Epidermal melanocyte (primary cell): Measurements from ENCODE around the gene SLC26A2.
A peak's percentile ranks its signal among the peaks of the same experiment; 100 is the strongest.

Source experiments
- DNase-seq: peaks from one replicate; pipeline ENCODE4 v3.0.0; 2011; ENCODE audit warnings: low spot score; ENCODE audit not compliant: insufficient read length

The SLC26A2 gene

DNA sequence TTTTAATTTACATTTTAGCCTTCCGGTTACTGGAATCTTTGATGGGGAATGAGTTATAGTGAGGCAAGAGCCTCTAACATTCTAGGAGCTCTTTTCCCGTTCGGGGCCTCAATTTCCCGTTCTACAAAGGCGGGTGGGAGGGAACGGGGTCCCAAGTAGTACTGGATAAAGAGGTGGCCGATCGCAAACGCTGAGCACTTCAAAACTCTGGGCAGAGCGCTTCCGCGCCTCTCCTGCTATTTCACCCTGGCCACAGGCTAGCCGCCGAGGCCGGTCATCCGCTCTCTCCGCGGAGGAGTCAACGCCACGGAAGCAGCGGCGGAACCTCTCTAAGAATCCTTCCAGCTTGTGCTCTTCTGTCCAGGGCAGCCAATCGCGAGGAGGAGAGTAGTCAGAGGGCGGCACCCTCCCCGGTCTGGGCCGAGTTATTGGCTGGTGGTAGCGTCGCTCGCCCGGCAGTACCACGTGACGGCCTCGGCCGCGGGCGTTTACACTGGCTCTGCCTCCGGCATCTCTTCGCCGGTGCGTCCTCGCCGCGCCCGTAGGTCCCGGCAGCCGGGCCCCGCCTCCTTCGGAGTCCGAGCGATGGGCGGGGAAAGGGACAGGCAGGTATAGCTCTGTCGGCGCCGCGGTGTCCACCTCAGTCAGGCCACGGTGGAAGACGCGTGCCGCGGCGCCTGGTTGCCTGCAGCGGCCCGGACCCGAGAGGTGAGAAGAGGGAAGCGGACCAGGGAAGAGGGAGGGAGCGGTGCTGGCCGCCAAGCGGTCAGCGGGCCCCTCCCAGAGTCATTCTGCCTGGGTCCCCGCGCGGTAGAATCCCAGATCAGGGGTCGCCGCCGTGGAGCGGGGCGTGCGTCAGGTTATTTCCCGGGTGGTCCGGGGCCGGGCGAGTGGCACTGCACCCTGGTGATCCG lies at the start of gene SLC26A2:
TSS of gene SLC26A2 (plus strand) at position 487 of the 914 bp plus-strand sequence. CDS start 16,895 bp downstream, outside the sequence.
- DNase-seq, result peak; percentile 92

DNA sequence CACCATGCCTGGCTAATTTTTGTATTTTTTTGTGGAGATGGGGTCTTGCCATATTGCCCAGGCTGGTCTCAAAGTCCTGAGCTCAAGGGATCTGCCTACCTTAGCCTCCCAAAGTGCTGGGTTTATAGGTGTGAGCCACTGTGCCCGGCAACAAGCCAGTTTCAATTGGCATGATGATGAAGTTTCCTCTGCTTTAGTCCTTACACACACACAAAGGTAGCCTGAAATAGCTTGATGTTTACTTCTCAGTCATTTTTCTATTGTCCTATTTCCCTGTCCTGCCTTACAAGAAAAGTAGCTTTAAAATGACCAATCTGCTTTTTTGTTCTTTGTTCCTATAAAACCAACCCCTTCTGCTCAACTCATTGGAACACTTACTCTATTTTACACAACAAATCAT lies 49.5 kb upstream of the SLC26A2 start:
- DNase-seq, result no peak

GRCh38 chr5:149912226-149912871 lies 48.2 kb upstream of the SLC26A2 start:
- DNase-seq, result no peak

- DNase-seq, result no peak
Measured at GRCh38 chr5:149913436-149914419, 46.8 kb upstream of the SLC26A2 start.

DNA sequence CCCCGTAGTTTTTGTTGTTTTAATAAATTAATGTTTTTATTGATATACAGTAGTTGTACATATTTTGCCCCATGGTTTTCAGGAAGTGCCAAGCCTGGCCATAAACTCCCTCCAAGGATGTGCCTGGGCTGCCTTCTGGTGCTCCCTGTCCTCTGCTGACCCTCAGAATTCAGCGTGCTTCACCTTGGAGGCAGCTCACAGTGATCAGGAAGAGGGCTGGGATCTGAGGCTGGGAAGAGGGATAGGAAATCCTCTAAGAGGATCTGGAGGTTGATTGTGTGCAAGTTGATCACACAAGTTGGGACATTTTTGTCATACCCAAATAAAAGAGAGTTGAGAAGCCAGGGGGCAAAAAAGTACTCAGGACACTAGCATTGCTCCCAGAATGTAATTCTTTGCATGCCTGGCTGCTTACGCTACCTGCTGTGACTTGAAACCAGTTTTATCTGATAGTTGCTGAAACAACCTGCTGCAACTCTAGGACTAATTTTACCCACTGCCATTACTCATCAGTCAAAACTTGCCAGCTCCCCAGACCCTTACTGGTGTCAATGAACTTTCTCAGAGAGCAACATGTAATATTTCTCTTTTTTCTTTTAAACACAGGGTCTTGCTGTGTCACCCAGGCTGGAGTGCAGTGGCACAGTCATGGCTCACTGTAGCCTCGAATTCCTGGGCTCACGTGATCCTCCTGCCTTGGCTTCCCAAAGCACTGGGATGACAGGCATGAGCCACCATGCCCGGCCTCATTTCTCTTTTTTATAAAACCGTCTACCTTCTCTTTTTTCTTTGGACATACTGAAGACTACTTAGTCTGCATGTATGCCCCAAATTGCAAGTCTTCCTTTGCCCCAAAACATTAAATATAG lies 44.9 kb upstream of the SLC26A2 start:
- no peak for DNase-seq

- no peak for DNase-seq
Measured at GRCh38 chr5:149916334-149917072, 44.1 kb upstream of the SLC26A2 start.

DNA sequence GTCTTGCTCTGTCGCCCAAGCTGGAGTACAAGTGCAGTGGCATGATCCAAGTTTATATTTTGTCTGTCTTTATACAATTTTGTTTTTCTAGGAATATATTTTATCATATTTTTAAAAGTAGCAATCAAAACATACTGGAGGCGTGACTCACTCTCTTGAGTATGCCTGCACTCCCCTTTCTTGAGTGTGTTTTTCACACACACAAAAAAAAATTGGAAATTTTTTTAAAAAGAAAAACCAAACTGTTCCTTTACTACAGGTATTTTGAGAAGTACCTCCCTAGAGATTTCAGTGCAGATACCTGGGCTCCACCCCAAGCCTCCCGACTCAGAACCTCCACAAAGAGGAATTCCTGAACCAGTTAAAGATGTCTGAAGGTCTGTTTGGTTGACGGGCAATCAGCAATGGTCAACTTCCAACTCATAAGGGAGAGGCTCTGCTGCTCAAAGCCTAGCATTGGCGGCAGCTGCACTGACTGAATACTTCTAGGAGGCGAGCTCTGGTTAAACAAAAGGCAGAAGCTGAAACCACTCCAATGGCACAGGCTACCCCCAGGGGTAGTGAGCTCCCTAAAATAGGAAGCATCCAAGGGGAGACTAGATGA lies 43.4 kb upstream of the SLC26A2 start:
- no peak for DNase-seq

DNA sequence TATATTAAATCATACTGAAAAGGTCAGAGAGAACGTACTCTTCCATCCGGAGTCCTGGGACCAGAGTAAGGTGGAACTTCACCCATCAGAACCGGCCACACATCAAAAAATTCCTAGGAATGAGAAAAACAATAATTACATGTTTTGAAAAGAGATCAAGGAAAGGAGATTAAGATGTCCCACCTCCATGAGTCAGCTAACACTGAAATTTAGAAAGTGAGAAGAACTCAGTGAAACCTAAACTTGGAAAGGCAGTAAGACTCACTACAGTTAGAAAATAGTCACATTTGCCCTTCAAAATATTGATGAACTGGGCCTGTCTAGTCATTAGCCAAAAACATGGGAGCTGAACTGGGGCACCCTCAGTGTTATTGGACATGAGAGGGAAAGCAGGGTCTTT lies 39.0 kb upstream of the SLC26A2 start:
- DNase-seq, result no peak

DNA sequence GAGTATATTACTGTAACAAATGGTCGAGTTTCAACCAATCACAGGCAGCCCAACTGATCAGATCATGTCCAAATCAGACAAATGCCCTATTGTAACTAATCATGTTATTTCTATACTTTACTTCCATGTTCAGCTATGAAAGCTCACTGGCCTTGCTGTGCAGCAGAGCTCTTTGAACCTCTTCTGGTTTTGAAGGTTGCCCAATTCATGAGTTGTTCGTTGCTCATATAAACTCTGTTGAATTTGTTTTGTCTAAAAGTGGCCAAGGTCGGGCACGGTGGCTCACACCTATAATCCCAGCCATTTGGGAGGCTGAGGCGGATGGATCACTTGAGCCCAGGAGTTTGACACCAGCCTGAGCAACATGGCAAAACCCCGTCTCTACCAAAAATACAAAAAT lies 37.6 kb upstream of the SLC26A2 start:
- no peak for DNase-seq

DNA sequence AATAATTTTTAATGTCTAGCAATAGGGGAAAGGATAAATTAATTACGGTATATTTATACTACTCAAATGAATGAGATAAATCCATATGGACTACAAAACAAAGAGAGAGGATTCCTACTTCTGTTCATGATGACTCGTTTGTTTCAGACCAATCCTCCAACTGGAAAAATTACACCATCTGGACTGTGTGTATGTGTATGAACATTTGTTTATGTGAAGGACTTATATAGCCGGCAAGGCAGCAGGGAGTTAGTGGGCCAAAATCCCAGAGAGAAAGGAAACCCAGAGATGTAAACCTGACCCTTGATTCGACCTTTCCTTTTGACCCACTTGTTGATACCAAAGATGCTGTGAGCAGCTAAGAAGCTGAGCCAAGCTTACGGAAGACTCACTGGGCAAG lies 36.1 kb upstream of the SLC26A2 start:
- DNase-seq, result no peak

- no peak for DNase-seq
Measured at GRCh38 chr5:149930043-149930748, 30.4 kb upstream of the SLC26A2 start.

DNA sequence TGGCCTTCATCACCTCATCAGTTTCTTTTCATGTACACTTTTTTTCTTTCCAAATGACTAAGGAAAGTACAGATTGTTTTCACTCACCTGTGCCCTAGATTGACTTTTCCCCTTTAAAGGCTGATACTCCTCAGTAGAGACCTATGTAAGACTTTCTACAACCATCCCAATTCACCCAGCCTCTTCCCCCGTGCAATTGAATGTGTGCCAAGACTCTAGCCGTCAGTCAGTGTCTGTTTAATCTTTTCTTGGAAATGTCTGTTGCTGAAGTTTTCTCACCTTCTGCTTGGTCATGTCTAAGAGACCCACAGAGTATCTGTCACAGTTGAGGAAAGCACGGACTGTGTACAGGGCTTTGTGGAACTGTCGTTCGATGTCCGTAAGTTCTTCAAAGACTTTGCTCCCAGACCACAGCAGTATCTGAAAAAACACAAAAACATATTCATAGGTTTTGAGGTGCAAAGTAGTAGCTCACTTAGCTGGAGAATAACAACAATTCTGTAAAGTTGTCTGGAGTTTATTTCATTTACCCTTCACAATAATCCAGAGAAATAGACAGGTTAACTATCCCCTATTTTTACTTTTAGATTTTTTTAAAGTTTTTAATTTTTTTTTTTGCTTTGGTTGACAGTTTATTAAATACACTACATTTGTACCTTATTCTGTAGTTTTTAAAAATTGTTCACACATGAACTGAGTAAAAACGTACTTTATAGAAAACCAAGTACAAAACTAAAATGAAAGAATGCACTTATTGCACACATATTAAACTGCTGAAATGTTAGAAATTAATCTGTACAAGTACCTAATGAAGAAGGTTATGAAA lies 29.6 kb upstream of the SLC26A2 start:
- no peak for DNase-seq

DNA sequence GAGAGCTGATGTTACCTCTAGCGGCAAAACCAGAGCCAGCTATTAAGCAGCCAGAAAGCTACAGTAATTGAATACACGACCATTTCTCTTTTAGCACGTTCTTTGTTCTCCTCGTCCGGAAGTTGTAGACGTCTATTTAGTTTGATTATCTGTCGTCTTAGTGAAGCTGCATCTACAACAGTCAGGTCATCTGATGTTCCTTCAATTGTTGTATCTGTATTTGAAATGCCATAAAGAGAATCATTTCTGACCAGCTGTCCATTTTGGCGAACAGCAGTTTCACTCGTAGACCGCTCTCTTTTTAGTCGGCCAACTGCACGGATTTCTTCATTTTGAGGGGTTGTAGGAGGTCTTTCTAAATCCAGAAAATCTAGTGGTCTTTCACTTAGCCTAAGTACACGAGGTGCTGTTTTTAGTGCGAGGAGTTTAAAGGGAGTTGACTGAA lies 28.5 kb upstream of the SLC26A2 start:
- no peak for DNase-seq

DNA sequence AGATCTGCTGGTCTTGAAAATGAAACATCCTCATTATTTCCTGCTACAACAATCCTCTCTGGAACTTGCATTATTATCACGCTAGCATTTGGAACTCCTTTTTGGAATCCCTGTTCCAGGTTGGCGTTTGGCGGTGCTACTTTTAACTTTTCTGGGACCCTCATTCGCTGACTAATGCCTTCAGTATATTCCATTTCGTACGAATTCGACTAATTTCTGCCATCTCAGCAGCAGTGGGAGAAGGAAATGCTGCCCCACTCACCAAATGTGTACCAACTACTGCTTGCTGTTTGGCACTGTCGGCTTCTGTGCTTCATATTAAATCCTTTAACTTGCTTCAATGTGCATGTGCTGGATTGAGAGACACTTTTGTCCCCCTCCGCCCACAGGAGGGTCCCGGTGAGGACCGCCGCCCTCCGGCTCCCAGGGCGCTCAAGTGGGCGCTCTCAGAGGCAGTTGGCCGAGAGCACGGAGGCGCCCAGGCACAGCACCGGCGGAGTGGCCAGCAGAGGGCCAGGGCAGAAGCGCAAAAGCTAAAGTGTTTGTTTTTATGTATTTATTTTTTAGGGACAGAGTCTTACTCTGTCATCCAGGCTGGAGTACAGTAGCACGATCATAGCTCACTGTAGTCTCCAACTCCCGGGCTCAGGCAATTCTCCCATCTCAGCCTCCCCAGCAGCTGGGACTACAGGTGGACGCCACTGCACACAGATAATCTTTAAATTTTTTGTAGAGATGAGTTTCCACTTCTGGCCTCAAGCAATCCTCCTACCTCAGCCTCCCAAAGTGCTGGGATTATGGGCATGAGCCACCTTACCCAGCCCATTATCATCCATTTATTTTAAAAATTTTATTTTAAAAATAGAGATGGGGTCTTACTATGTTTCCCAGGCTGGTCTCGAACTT lies 27.9 kb upstream of the SLC26A2 start:
- no peak for DNase-seq

DNA sequence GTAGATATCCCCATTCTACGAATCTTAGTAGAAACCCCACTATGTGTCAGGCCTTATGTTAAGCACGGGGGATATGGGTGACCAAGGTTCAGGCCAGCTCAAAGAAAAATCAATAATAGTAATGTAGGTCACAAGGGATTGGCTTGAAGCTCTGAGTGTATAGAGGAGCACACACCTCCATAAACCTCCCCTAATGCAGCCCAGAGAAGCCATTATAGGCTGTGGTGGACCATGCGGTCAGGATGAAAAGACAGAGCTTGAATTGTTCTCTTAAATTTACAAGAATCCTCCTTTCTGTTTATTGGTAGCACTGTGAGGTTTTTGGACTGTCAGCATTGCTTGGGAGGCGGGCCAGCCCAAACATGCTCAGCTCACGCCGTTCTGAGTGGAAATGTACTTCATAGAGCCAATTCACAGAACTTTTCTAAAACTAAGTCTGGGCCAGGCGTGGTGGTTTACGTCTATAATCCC lies 25.1 kb upstream of the SLC26A2 start:
- no peak for DNase-seq

- no peak for DNase-seq
Measured at GRCh38 chr5:149936044-149936699, 24.4 kb upstream of the SLC26A2 start.
